ENCODE results near the gene CA14. TPM values are rescaled to one million over a fixed set of nuclear protein-coding genes. Genes with fewer than 3 reads are reported as not detected.

CA14 gene
- total RNA-seq, 1 experiment from 2014 or later = not detected

DNA sequence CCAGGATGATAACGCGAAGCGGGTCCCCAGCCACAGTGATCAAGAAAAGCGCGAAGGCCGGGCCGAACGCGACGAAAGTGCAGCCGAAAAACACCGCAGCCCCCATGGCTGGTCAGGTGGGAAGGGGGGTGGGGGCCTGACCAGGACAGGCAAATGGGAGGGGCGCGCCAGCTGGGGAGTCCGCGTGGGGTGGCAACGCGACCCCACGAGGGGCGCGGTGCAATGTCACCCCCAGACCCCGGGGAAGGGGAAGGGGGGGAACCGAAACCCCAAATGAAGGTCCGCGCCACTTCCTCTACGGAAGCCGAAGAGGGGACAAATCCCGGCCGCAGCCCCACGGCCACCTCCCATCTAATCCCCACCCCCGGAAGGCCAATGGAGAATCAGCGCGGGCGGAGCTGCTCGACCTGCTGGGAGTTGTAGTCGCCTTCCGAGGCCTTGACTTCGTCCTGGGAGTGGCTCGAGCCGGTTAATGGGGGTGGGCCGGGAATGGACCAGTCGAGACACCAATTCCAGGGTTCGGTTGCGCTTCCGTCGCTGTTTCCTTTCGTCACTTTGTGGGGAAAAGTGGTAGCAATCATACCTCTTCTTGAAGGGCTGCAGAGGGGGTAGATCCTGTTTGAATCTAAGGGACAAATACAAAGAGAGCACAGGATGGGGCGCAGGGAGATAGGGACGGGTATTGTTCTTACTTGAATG, 11.3 kb downstream of the CA14 start, which contains the start of gene APH1A:
APH1A (minus strand) TSS at position 312 of the 699 bp plus-strand sequence; CDS start at position 106, 206 bp downstream.
- Histone ChIP-seq H3K9me3 (no peaks in the 10 kb centered on the region), H3K36me3 (ENCODE audit: control insufficient read depth, insufficient read depth, low read length) (no peaks in the 10 kb centered on the region; the same call in 1 of the 2 replicates), H3K27me3 (replicated peaks; ENCODE audit: control insufficient read depth, insufficient read depth, low read length) (no peaks in the 10 kb centered on the region), H3K4me3 (ENCODE audit: low read depth, low read length) (peak within 1 kb of the TSS; percentile 68), H3K4me1 (no peaks in the 10 kb centered on the region)
- TF ChIP-seq, protein P1, sequence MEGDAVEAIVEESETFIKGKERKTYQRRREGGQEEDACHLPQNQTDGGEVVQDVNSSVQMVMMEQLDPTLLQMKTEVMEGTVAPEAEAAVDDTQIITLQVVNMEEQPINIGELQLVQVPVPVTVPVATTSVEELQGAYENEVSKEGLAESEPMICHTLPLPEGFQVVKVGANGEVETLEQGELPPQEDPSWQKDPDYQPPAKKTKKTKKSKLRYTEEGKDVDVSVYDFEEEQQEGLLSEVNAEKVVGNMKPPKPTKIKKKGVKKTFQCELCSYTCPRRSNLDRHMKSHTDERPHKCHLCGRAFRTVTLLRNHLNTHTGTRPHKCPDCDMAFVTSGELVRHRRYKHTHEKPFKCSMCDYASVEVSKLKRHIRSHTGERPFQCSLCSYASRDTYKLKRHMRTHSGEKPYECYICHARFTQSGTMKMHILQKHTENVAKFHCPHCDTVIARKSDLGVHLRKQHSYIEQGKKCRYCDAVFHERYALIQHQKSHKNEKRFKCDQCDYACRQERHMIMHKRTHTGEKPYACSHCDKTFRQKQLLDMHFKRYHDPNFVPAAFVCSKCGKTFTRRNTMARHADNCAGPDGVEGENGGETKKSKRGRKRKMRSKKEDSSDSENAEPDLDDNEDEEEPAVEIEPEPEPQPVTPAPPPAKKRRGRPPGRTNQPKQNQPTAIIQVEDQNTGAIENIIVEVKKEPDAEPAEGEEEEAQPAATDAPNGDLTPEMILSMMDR (IDR thresholded peaks at IDR 0.05; ENCODE audit: insufficient read depth in 1 of 2, low read depth in 1 of 2, low read length in 1 of 2, severe bottlenecking in 1 of 2, unreplicated experiment in 1 of 2) = no peak
- POLR2A ChIA-PET = interaction anchor here (0.6 to 1.0 kb wide), 2 partner anchors 9 to 174 kb away, joined by 3 read pairs; no protein-coding TSS in a partner anchor
- Mint-ChIP-seq H3K9me3 (ENCODE audit: unreplicated experiment) (no peaks in the 10 kb centered on the region), H3K4me3 (ENCODE audit: unreplicated experiment) (peak within 1 kb of the TSS; percentile 87), H3K36me3 (ENCODE audit: insufficient read depth, unreplicated experiment) (peaks cover 5% of the 10 kb centered on the region), H3K4me1 (ENCODE audit: low read depth, unreplicated experiment) (peaks cover 14% of the 10 kb centered on the region), H3K27me3 (ENCODE audit: insufficient read depth, unreplicated experiment) (no peaks in the 10 kb centered on the region), H3K27ac (ENCODE audit: unreplicated experiment) (peak within 1 kb of the TSS; percentile 60)
- peak; percentile 95 to 97 for DNase-seq
- intact Hi-C loops (cut with micrococcal nuclease; ENCODE audit: unreplicated experiment) = loop anchor here (1.0 to 2.0 kb wide), 2 partner anchors 14 to 33 kb away; partner anchors contain the start of genes ANP32E and CIART
- CTCF ChIA-PET = no interaction called here
- no TSS peak for BruUV-seq (replicated peaks)

DNA sequence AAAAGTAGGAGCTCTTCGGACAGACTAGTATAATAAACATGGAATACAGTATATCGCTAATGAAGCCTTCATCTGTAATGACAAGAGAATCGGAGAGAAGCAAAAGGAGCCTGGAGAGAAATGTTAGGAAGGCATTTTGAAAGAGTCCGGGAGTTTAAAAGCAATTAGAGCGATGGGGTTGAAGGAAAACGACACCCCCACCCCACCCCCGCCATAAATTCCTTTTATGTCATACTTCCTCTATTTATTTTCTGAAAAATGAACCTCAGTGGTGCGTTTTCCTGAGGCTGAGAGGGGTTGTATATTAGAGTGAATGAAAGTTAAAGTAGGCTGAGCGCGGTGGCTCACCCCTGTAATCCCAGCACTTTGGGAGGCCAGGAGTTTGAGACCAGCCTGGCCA, 11.9 kb downstream of the CA14 start:
- H3K4me1 Mint-ChIP-seq (ENCODE audit: low read depth, unreplicated experiment) = peaks cover 14% of the 10 kb centered on the region
- BruUV-seq (replicated peaks) = TSS peak; percentile 86
- peak overlapping the region; percentile 60 for H3K27ac Mint-ChIP-seq (ENCODE audit: unreplicated experiment)
- DNase-seq = no peak
- ChIA-PET POLR2A (interaction anchor here (0.6 to 1.0 kb wide), 2 partner anchors 9 to 174 kb away, joined by 3 read pairs; no protein-coding TSS in a partner anchor), CTCF (no interaction called here)
- Histone ChIP-seq H3K27me3 (replicated peaks; ENCODE audit: control insufficient read depth, insufficient read depth, low read length) (no peaks in the 10 kb centered on the region), H3K4me1 (no peaks in the 10 kb centered on the region), H3K36me3 (ENCODE audit: control insufficient read depth, insufficient read depth, low read length) (no peaks in the 10 kb centered on the region; the same call in 1 of the 2 replicates), H3K9me3 (no peaks in the 10 kb centered on the region), H3K4me3 (ENCODE audit: low read depth, low read length) (peak overlapping the region; percentile 68)
- H3K9me3 Mint-ChIP-seq (ENCODE audit: unreplicated experiment) = no peaks in the 10 kb centered on the region
- H3K36me3 Mint-ChIP-seq (ENCODE audit: insufficient read depth, unreplicated experiment) = peaks cover 5% of the 10 kb centered on the region
- TF ChIP-seq, protein P1 (IDR thresholded peaks at IDR 0.05; ENCODE audit: insufficient read depth in 1 of 2, low read depth in 1 of 2, low read length in 1 of 2, severe bottlenecking in 1 of 2, unreplicated experiment in 1 of 2) = no peak
- no peaks in the 10 kb centered on the region for H3K27me3 Mint-ChIP-seq (ENCODE audit: insufficient read depth, unreplicated experiment)
- intact Hi-C loops (cut with micrococcal nuclease; ENCODE audit: unreplicated experiment) = loop anchor here (1.0 to 2.0 kb wide), 2 partner anchors 13 to 33 kb away; partner anchors contain the start of genes ANP32E and CIART
- H3K4me3 Mint-ChIP-seq (ENCODE audit: unreplicated experiment) = peak overlapping the region; percentile 87

DNA sequence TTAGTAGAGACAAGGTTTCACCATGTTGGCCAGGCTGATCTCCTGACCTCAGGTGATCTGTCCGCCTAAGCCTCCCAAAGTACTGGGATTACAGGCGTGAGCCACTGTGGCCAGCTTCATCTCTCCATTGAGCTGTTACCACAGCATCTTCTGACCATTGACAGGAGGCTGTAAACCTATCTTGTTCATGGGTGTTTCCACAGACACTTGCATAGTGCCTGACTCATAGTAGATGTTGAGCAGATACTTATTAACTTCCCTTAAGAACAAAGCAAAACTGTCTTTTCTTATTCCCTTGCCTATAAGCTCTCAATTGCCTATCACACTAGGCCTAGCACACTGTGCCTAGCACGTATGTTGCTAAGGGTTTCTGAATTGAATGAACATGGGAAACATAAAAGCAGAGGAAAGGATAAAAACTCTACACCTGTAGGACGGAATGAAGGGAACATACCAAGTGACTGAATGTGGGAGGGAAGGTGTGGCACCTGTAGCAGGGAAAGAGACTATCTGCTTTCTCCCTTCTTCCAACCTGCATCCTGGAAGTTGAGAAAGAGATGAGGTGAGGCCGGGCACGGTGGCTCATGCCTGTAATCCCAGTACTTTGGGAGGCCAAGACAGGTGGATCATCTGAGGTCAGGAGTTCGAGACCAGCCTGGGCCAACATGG, 13.9 kb downstream of the CA14 start:
- peaks cover 5% of the 10 kb centered on the region for H3K36me3 Mint-ChIP-seq (ENCODE audit: insufficient read depth, unreplicated experiment)
- H3K27ac Mint-ChIP-seq (ENCODE audit: unreplicated experiment) = no peak overlapping the region
- POLR2A ChIA-PET = no interaction called here
- Histone ChIP-seq H3K36me3 (ENCODE audit: control insufficient read depth, insufficient read depth, low read length) (no peaks in the 10 kb centered on the region; the same call in 1 of the 2 replicates), H3K4me3 (ENCODE audit: low read depth, low read length) (no peak overlapping the region), H3K4me1 (no peaks in the 10 kb centered on the region), H3K9me3 (no peaks in the 10 kb centered on the region), H3K27me3 (replicated peaks; ENCODE audit: control insufficient read depth, insufficient read depth, low read length) (no peaks in the 10 kb centered on the region)
- no peak overlapping the region for H3K4me3 Mint-ChIP-seq (ENCODE audit: unreplicated experiment)
- intact Hi-C loops (cut with micrococcal nuclease; ENCODE audit: unreplicated experiment) = no loop called here
- DNase-seq = no peak
- no peaks in the 10 kb centered on the region for H3K9me3 Mint-ChIP-seq (ENCODE audit: unreplicated experiment)
- H3K27me3 Mint-ChIP-seq (ENCODE audit: insufficient read depth, unreplicated experiment) = no peaks in the 10 kb centered on the region
- peaks cover 14% of the 10 kb centered on the region for H3K4me1 Mint-ChIP-seq (ENCODE audit: low read depth, unreplicated experiment)
- TF ChIP-seq, protein P1 (IDR thresholded peaks at IDR 0.05; ENCODE audit: insufficient read depth in 1 of 2, low read depth in 1 of 2, low read length in 1 of 2, severe bottlenecking in 1 of 2, unreplicated experiment in 1 of 2) = no peak
- CTCF ChIA-PET = interaction anchor here (0.6 kb wide), 1 partner anchor 541 kb away, joined by 3 read pairs; no protein-coding TSS in a partner anchor
- BruUV-seq (replicated peaks) = no TSS peak

Data from Caco-2 (cell line).